Omental fat pad (tissue), 4 donors: ENCODE measurements around the gene CAMK1D. TPM values are rescaled to one million over a fixed set of nuclear protein-coding genes. Genes with fewer than 3 reads are reported as not detected.

Experiments
- ATAC-seq: fragments of 150-250 bp; one replicate; pipeline ENCODE4 v1.9.1; 2016; ENCODE audit warnings: mild to moderate bottlenecking, moderate library complexity; ENCODE audit not compliant: low FRiP score
- DNase-seq: peaks from one replicate; pipeline ENCODE4 v3.0.0-alpha.2; 2019; ENCODE audit warnings: low spot score
- CTCF ChIP-seq, 3 donors: fragments of 450-650 bp; IDR thresholded peaks; one replicate each; pipeline ENCODE4 v1.5.1; 2016 to 2017; ENCODE audit warnings: antibody characterized with exemption in 3 of 3, mild to moderate bottlenecking in 3 of 3, moderate library complexity in 2 of 3
- total RNA-seq, 4 donors: library from RNA; depleted of rRNA; stranded (reverse); fragments of >200 nt; gene quantifications; one replicate each; pipeline ENCODE4 v1.1.0, GENCODE V29; 2016

The CAMK1D gene
- total RNA-seq, 4 donors from 2014 or later, result 6.0 to 15.8 (median 8.8) TPM

GRCh38 chr10:12572281-12572680 lies 222.9 kb downstream of the CAMK1D start:
- DNase-seq, result no peak
- TF ChIP-seq CTCF (IDR thresholded peaks at IDR 0.05), result no peak
- ATAC-seq, result no peak

GRCh38 chr10:12577610-12578009 lies 228.3 kb downstream of the CAMK1D start:
- no peak for DNase-seq
- no peak for TF ChIP-seq CTCF (IDR thresholded peaks at IDR 0.05)
- ATAC-seq, result no peak

GRCh38 chr10:12579954-12580858 lies 230.9 kb downstream of the CAMK1D start:
- TF ChIP-seq CTCF (IDR thresholded peaks at IDR 0.05), result no peak
- ATAC-seq, result no peak
- DNase-seq, result no peak

GRCh38 chr10:12583891-12584595 lies 234.7 kb downstream of the CAMK1D start:
- ATAC-seq (no peak), DNase-seq (no peak)
- TF ChIP-seq CTCF (IDR thresholded peaks at IDR 0.05), result no peak

- no peak for ATAC-seq
Measured at GRCh38 chr10:12586741-12587140, 237.4 kb downstream of the CAMK1D start.

GRCh38 chr10:12587451-12587888 lies 238.1 kb downstream of the CAMK1D start:
- TF ChIP-seq CTCF (IDR thresholded peaks at IDR 0.05), result no peak
- ATAC-seq (no peak), DNase-seq (no peak)

More at GRCh38 chr10:12586741-12587140, 237.4 kb downstream of the CAMK1D start:
- no peak for TF ChIP-seq CTCF (IDR thresholded peaks at IDR 0.05)
- no peak for DNase-seq
